OCI-M1 (cell line): ENCODE data around the gene ETV7.

Source experiments
- DNase-seq: peaks from one replicate; lab custom pipeline; 2025; lab: John Stamatoyannopoulos, UW

Gene ETV7

GRCh38 chr6:36320475-36320874, 67.0 kb downstream of the ETV7 start:
- no peak for DNase-seq

GRCh38 chr6:36319821-36320220, 67.6 kb downstream of the ETV7 start:
- no peak for DNase-seq

GRCh38 chr6:36319436-36319762, 68.1 kb downstream of the ETV7 start:
- no peak for DNase-seq

GRCh38 chr6:36318690-36319435, 68.6 kb downstream of the ETV7 start:
- no peak for DNase-seq

- DNase-seq: no peak
Observed at GRCh38 chr6:36317623-36318022, 69.8 kb downstream of the ETV7 start.
